NCI-H2196 treated with DMSO at 0.1 percent for 48 hours (cell line): ENCODE measurements around the gene GOLPH3.
A peak's percentile ranks its signal among the peaks of the same experiment; 100 is the strongest.

Experiments
- DNase-seq: peaks from one replicate; lab custom pipeline; 2025; ENCODE audit not compliant: unreplicated experiment; lab: John Stamatoyannopoulos, UW

The GOLPH3 gene

DNA sequence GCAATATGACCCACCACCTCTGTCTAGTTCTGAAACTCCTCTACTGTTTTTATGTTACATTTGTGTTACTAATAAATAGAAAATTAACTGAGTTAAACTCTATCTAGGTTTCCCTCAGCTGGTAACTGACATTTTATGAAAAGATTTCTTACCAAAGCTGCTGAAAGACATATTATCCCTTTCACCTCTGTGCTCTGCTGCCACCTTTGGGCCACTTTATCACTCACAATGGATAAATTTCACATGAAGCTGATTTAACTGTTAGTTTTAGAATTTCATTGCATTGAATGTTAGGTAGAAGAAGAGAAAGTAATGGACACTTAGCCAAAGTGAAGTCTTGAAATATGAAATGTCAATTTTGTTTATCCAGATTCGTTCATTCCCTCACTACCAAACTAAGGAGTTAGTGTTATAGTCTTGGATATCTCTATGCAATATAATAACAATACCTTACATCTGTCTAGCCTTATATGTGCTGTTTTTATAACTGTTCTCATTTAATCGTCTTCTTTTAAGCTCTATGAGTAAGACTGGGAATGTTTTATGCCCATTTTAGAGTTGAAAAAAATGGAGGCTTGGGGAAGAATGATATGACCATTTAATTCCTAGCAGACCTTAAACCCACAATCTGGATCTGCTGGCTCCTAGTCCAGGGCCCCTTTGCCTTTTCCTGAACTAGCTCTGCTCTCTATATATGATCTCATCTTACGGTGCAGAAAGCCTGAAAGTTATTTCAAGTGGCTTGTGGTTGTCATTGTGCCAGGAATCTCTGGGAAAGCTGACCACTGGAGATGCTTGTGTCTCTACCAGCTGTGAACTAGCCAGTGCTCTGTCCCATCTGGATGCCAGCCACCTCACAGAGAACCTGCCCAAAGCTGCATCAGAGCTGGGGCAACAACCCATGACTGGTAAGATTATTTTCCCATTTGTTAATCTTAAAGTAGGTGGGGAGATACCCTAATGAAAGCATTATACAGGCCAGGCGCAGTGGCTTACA, 97.1 kb downstream of the GOLPH3 start:
- peak; percentile 16 for DNase-seq
